GM12873 (cell line): Measurements from ENCODE around the gene SMAD1.

Experiments used
- CTCF ChIP-seq: IDR thresholded peaks from 2 replicates; pipeline ENCODE4 v1.5.1; 2012; ENCODE audit warnings: low read depth, mild to moderate bottlenecking, moderate library complexity, low read length, control low read depth; ENCODE audit not compliant: insufficient read depth; ENCODE audit errors: missing control alignments

SMAD1 gene

GRCh38 chr4:145497199-145498149, 15.8 kb downstream of the SMAD1 start:
- TF ChIP-seq CTCF: no peak

- TF ChIP-seq CTCF: no peak
These were observed 16.8 kb downstream of the SMAD1 start for GRCh38 chr4:145498430-145498829.

GRCh38 chr4:145501051-145501660, 19.5 kb downstream of the SMAD1 start:
- TF ChIP-seq CTCF: no peak

GRCh38 chr4:145502809-145503208, 21.2 kb downstream of the SMAD1 start:
- TF ChIP-seq CTCF: no peak

- TF ChIP-seq CTCF: no peak
These were observed 21.9 kb downstream of the SMAD1 start for GRCh38 chr4:145503486-145504072.

- TF ChIP-seq CTCF: no peak
These were observed 24.3 kb downstream of the SMAD1 start for GRCh38 chr4:145505995-145506394.

- TF ChIP-seq CTCF: no peak
These were observed 26.0 kb downstream of the SMAD1 start for GRCh38 chr4:145507636-145508035.
